BE2C (cell line): ENCODE results near the gene AMIGO3.

ENCODE experiments used
- DNase-seq: peaks from one replicate; pipeline ENCODE4 v3.0.0-alpha.2; 2020
- H3K27me3 ChIP-seq: fragments of 250-450 bp; sonication (Bioruptor Pico); 2 replicates; pipeline ENCODE4 v1.5.1; 2020; ENCODE audit warnings: mild to moderate bottlenecking
- H3K36me3 ChIP-seq: fragments of 250-450 bp; sonication (Bioruptor Pico); 2 replicates; pipeline ENCODE4 v1.5.1; 2020; ENCODE audit warnings: mild to moderate bottlenecking
- H3K4me1 ChIP-seq: fragments of 250-450 bp; sonication (Bioruptor Pico); 2 replicates; pipeline ENCODE4 v1.5.1; 2020
- H3K4me3 ChIP-seq: 2 replicates; pipeline ENCODE4 v1.5.1; 2011; ENCODE audit warnings: low read depth, low read length
- H3K9me3 ChIP-seq: fragments of 250-450 bp; sonication (Bioruptor Pico); 2 replicates; pipeline ENCODE4 v1.5.1; 2020
- CTCF ChIP-seq: IDR thresholded peaks from 2 replicates; pipeline ENCODE4 v1.5.1; 2012; ENCODE audit warnings: mild to moderate bottlenecking, low read depth, low read length

AMIGO3 gene

GRCh38 chr3:49675912-49676311 is 43.6 kb downstream of the AMIGO3 start:
- Histone ChIP-seq H3K27me3 (no peaks in the 10 kb centered on the region), H3K36me3 (no peaks in the 10 kb centered on the region), H3K9me3 (no peaks in the 10 kb centered on the region), H3K4me1 (0 out of 2 replicates have a peak, but pooled peaks cover 3% of the 10 kb centered on the region), H3K4me3 (no peak overlapping the region)
- DNase-seq, result no peak
- TF ChIP-seq CTCF, result no peak

DNA sequence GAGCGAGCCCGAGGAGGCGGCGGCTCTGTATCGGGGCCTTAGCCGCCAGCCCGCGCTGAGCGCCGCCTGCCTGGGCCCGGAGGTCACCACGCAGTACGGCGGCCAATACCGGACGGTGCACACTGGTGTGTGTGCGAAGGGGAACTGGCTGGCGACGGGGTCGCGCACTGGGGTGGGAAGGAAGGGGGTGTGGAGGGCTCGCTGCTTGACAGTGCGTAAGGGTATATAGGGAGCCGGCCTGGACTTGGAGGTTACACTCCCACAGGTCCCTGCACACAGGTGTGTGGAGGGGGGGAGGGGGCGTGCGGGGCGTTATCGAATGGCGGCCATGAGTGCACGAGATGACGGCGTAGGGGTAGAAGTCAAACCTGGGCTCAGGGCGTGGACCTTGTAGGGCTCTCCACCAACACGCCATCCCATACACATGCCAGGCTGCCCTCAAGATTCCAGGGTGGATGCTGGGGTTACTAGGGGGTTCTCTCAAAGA is 44.9 kb downstream of the AMIGO3 start:
- Histone ChIP-seq H3K4me3 (peak overlapping the region; percentile 60), H3K4me1 (0 out of 2 replicates have a peak, but pooled peaks cover 3% of the 10 kb centered on the region), H3K27me3 (no peaks in the 10 kb centered on the region), H3K9me3 (no peaks in the 10 kb centered on the region), H3K36me3 (no peaks in the 10 kb centered on the region)
- DNase-seq, result no peak
- no peak for TF ChIP-seq CTCF

DNA sequence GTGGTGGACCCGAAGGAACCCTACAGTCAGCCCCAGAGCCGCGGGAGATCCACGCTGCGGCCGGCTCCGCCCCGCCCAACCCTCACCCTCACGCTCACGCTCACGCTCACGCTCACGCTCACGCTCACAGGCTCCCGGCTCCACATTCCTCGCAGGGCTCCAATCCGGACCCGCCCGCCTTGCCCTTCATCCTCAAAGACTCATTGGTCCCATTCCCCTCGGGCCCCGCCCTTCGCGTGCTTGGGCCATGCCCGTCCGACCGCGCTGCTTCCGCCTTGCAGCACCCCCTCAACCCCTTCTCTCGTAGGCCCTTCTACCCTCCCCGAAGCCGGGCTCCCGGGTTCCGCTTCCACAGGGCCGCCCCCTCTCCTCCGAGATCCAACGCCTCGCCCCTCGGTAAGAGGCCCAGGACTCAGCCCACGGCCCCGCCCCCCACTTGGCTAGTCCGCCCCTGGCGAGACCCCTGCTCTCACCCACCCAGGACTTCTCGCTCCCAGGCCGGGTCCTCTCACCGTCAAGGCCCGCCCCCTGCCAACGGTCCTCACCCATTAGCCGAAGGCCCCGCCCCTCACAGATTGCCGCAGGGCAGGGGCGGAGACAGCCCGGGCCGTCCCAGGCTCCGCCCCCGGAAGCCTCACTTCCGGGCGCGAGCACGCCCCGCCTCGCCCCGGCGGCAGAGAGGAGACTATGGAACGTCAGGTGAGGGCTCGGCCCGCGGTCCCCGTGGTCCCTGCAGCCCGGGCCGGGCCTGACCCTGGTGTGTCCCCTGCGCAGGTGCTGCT is 45.6 kb downstream of the AMIGO3 start, which contains the start of gene APEH:
APEH (plus strand) TSS at position 637 of the 782 bp plus-strand sequence; CDS start at position 688, 51 bp downstream.
- Histone ChIP-seq H3K27me3 (no peaks in the 10 kb centered on the region), H3K36me3 (no peaks in the 10 kb centered on the region), H3K4me1 (0 out of 2 replicates have a peak, but pooled peaks cover 3% of the 10 kb centered on the region), H3K4me3 (peak within 1 kb of the TSS; percentile 60), H3K9me3 (no peaks in the 10 kb centered on the region)
- no peak for TF ChIP-seq CTCF
- DNase-seq, result peak; percentile 95

DNA sequence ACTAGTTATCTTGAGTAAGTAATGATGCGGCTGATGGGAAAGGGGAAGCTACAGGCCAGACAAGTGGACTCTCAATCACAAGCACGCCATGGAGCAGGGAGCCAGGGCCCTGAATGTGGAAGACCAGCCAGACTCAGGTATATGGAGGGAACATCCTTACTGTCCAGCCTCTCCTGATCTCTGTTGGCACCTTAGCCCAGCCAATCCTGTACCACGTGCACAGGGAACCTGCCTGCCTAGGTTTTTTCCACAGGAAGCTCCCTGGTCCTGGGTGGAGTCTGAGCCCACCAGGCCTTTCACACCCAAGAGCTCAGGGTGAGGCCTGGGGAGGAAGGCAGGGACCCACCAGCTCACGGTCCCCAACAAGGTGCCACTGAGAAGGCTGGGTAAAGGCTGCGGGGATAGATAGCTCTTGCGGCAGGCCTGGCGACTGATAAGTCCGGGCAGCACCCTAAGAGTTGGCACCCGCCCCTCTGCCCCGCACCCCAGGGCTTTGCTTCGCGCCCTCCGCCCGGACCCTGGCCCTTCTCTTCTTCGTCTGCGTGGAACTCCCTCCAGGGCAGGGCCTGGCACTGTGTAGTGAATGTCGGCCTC is 46.3 kb downstream of the AMIGO3 start:
- no peaks in the 10 kb centered on the region for H3K27me3 ChIP-seq
- DNase-seq, result no peak
- no peak for TF ChIP-seq CTCF

GRCh38 chr3:49671291-49672288 is 47.9 kb downstream of the AMIGO3 start:
- Histone ChIP-seq H3K4me3 (no peak overlapping the region), H3K36me3 (no peaks in the 10 kb centered on the region), H3K4me1 (0 out of 2 replicates have a peak, but pooled peaks cover 3% of the 10 kb centered on the region), H3K9me3 (no peaks in the 10 kb centered on the region), H3K27me3 (no peaks in the 10 kb centered on the region)
- DNase-seq, result peak; percentile 66
- TF ChIP-seq CTCF, result peak; percentile 77

More for the DNA sequence above, 46.3 kb downstream of the AMIGO3 start:
- Histone ChIP-seq H3K4me3 (peak overlapping the region; percentile 60), H3K36me3 (no peaks in the 10 kb centered on the region), H3K9me3 (no peaks in the 10 kb centered on the region), H3K4me1 (0 out of 2 replicates have a peak, but pooled peaks cover 3% of the 10 kb centered on the region)
